ENCODE results near the gene VDAC1. TPM values are rescaled to one million over a fixed set of nuclear protein-coding genes. Genes with fewer than 3 reads are reported as not detected.

VDAC1 gene
- total and polyA plus RNA-seq, 2 donors (not counting 3 experiments of a cell fraction or from before 2014, with no cell fraction given), result 116 to 247 TPM

DNA sequence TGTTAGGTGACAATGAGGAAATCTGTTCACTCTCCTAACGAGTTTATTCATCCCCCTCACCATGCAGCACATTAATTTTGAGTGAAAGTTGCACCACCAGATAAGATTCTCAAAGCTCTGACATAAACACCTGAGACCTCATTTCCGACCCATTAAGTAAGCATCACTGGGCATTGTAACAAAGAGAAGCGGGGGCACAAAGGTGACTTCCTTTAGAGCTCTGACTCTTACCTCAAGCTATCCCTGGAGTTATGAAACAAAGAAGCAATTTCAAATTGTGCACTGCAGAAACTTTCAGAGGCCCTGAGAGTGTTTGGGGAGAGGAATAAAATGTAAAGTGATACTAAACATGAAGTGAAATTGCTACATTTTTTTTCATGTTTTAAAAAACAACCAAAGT lies 65.8 kb downstream of the VDAC1 start:
- FAIRE-seq, result peak; percentile 63
- H3K27ac ChIP-seq (ENCODE audit: insufficient read depth, low read depth, low read length), result no peak overlapping the region
- TF ChIP-seq FOS (IDR thresholded peaks at IDR 0.05; ENCODE audit: borderline replicate concordance, insufficient read depth, low read length), result no peak
- TF ChIP-seq, protein P1, sequence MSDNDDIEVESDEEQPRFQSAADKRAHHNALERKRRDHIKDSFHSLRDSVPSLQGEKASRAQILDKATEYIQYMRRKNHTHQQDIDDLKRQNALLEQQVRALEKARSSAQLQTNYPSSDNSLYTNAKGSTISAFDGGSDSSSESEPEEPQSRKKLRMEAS (IDR thresholded peaks at IDR 0.05; ENCODE audit: insufficient read depth, insufficient read length), result no peak
- H3K9me1 ChIP-seq (replicated peaks; ENCODE audit: control insufficient read depth, extremely low read depth, insufficient read depth, low read length), result no peaks in the 10 kb centered on the region
- H3K9ac ChIP-seq (replicated peaks; ENCODE audit: extremely low read depth, insufficient read depth, low read length), result no peak overlapping the region
- H3K79me2 ChIP-seq (ENCODE audit: control insufficient read depth, insufficient read depth, low read length), result no peaks in the 10 kb centered on the region
- BruUV-seq (replicated peaks), result no TSS peak
- no peaks in the 10 kb centered on the region for H4K20me1 ChIP-seq (replicated peaks; ENCODE audit: control insufficient read depth, extremely low read depth, insufficient read depth, low read length)
- no peak overlapping the region for H3K4me2 ChIP-seq (ENCODE audit: insufficient read depth, low read length)
- peaks cover 3% of the 10 kb centered on the region for H3K4me1 ChIP-seq (ENCODE audit: control insufficient read depth, extremely low read depth, insufficient read depth, low read length)
- H3K9me3 ChIP-seq (replicated peaks; ENCODE audit: control insufficient read depth, insufficient read depth, low read length), result no peaks in the 10 kb centered on the region
- H3K4me3 ChIP-seq (replicated peaks in 1 of 3; ENCODE audit: insufficient read depth in 1 of 3, low read depth in 1 of 3, low read length in 3 of 3), result no peak overlapping the region
- no peaks in the 10 kb centered on the region for H3K27me3 ChIP-seq (ENCODE audit: control insufficient read depth in 2 of 2, insufficient read depth in 2 of 2, low read length in 2 of 2)
- H3K36me3 ChIP-seq (ENCODE audit: control insufficient read depth in 2 of 2, extremely low read depth in 1 of 2, insufficient read depth in 2 of 2, low read length in 2 of 2), result no peaks in the 10 kb centered on the region
- DNase-seq (ENCODE audit: low read depth, low spot score), result peak; percentile 27
- intact Hi-C loops (cut with micrococcal nuclease), result no loop called here
- H2AFZ ChIP-seq (ENCODE audit: low read depth, low read length), result no peak overlapping the region
- ChIA-PET CTCF (interaction anchor here (0.9 to 1.7 kb wide), 4 partner anchors 8 to 691 kb away, joined by 3 to 9 read pairs (median 3); no protein-coding TSS in a partner anchor), POLR2A (no interaction called here)
- dilution Hi-C loops (cut with MboI; ENCODE audit: extremely low pct_ligation_motif_present, low sequenced_read_pairs), result no loop called here

- no peaks in the 10 kb centered on the region for H3K27me3 ChIP-seq (ENCODE audit: control insufficient read depth in 2 of 2, insufficient read depth in 2 of 2, low read length in 2 of 2)
- BruUV-seq (replicated peaks), result no TSS peak
- intact Hi-C loops (cut with micrococcal nuclease) (no loop called here), dilution Hi-C loops (cut with MboI; ENCODE audit: extremely low pct_ligation_motif_present, low sequenced_read_pairs) (no loop called here)
- no peaks in the 10 kb centered on the region for H3K79me2 ChIP-seq (ENCODE audit: control insufficient read depth, insufficient read depth, low read length)
- no peak overlapping the region for H3K4me2 ChIP-seq (ENCODE audit: insufficient read depth, low read length)
- FAIRE-seq (no peak), DNase-seq (ENCODE audit: low read depth, low spot score) (no peak)
- no peak overlapping the region for H2AFZ ChIP-seq (ENCODE audit: low read depth, low read length)
- no peaks in the 10 kb centered on the region for H4K20me1 ChIP-seq (replicated peaks; ENCODE audit: control insufficient read depth, extremely low read depth, insufficient read depth, low read length)
- no peak for TF ChIP-seq MYC (IDR thresholded peaks at IDR 0.05; ENCODE audit: low read depth, low read length)
- no peak for TF ChIP-seq GATA2 (IDR thresholded peaks at IDR 0.05; ENCODE audit: insufficient read depth, insufficient read length, low read depth, low read length)
- TF ChIP-seq, protein P2, sequence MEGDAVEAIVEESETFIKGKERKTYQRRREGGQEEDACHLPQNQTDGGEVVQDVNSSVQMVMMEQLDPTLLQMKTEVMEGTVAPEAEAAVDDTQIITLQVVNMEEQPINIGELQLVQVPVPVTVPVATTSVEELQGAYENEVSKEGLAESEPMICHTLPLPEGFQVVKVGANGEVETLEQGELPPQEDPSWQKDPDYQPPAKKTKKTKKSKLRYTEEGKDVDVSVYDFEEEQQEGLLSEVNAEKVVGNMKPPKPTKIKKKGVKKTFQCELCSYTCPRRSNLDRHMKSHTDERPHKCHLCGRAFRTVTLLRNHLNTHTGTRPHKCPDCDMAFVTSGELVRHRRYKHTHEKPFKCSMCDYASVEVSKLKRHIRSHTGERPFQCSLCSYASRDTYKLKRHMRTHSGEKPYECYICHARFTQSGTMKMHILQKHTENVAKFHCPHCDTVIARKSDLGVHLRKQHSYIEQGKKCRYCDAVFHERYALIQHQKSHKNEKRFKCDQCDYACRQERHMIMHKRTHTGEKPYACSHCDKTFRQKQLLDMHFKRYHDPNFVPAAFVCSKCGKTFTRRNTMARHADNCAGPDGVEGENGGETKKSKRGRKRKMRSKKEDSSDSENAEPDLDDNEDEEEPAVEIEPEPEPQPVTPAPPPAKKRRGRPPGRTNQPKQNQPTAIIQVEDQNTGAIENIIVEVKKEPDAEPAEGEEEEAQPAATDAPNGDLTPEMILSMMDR (IDR thresholded peaks at IDR 0.05; ENCODE audit: extremely low read depth in 1 of 2, insufficient read depth in 1 of 2, low read depth in 1 of 2, low read length in 2 of 2), result no peak
- TF ChIP-seq, protein P1 (IDR thresholded peaks at IDR 0.05; ENCODE audit: insufficient read depth, insufficient read length), result no peak
- TF ChIP-seq EZH2 (IDR thresholded peaks at IDR 0.05; ENCODE audit: borderline replicate concordance, low read depth, low read length, severe bottlenecking), result no peak
- TF ChIP-seq JUN (IDR thresholded peaks at IDR 0.05; ENCODE audit: borderline replicate concordance, insufficient read depth, insufficient read length, low read depth), result no peak
- no peak for TF ChIP-seq POLR2A (IDR thresholded peaks at IDR 0.05; ENCODE audit: low read depth, low read length)
- no peak for TF ChIP-seq POLR2AphosphoS5 (IDR thresholded peaks at IDR 0.05; ENCODE audit: insufficient read depth, low read depth, low read length)
- no peak for TF ChIP-seq FOS (IDR thresholded peaks at IDR 0.05; ENCODE audit: borderline replicate concordance, insufficient read depth, low read length)
- H3K9me3 ChIP-seq (replicated peaks; ENCODE audit: control insufficient read depth, insufficient read depth, low read length), result no peaks in the 10 kb centered on the region
- no peak overlapping the region for H3K9ac ChIP-seq (replicated peaks; ENCODE audit: extremely low read depth, insufficient read depth, low read length)
- H3K36me3 ChIP-seq (ENCODE audit: control insufficient read depth in 2 of 2, extremely low read depth in 1 of 2, insufficient read depth in 2 of 2, low read length in 2 of 2), result no peaks in the 10 kb centered on the region
- peaks cover 3% of the 10 kb centered on the region for H3K4me1 ChIP-seq (ENCODE audit: control insufficient read depth, extremely low read depth, insufficient read depth, low read length)
- ChIA-PET POLR2A (no interaction called here), CTCF (interaction anchor here (0.9 to 1.7 kb wide), 4 partner anchors 9 to 690 kb away, joined by 3 to 9 read pairs (median 3); no protein-coding TSS in a partner anchor)
- no peak overlapping the region for H3K27ac ChIP-seq (ENCODE audit: insufficient read depth, low read depth, low read length)
- no peaks in the 10 kb centered on the region for H3K9me1 ChIP-seq (replicated peaks; ENCODE audit: control insufficient read depth, extremely low read depth, insufficient read depth, low read length)
- no peak overlapping the region for H3K4me3 ChIP-seq (replicated peaks in 1 of 3; ENCODE audit: insufficient read depth in 1 of 3, low read depth in 1 of 3, low read length in 3 of 3)
Measured at GRCh38 chr5:133938039-133938821, 66.5 kb downstream of the VDAC1 start.

Measured in endothelial cell of umbilical vein (primary cell).